ENCODE results near the gene CHCHD6.

The CHCHD6 gene

DNA sequence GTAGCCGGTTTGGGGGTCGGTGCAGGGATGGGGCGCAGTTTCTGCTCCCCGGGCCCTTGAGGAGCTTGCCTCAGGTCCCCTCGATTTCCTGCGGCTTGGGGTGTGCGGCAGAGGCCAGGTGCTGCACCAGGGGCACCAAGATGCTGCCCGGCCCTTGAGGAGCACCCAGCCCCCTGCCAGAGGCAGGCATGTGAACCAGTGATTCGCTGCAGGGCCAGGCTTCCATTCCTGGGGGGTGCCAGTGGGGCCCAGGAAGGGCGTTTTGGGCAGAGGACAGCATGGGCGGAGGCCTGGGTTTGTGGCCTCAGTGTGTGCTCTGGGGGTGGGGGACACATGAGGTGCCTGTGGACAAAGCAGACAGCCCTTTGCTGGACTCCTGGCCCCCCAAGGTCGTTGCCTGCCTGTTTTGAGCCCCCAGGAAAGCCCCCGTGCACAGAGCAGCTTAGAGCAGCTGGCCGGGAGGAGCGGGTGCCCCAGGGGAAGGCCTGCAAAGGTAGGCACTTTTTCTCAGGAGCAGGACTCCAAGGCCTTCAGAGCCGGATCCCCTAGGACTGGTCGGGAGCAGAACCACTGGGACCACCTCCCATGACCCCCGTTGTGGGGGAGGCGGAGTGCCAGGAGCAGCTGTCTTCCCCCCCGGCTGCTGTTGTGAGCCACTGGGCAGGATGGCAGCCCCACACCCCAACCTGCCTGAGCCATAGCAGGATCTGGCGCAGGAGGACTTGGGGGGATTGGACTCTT is 280.5 kb downstream of the CHCHD6 start:
- DNase-seq: no peak

DNA sequence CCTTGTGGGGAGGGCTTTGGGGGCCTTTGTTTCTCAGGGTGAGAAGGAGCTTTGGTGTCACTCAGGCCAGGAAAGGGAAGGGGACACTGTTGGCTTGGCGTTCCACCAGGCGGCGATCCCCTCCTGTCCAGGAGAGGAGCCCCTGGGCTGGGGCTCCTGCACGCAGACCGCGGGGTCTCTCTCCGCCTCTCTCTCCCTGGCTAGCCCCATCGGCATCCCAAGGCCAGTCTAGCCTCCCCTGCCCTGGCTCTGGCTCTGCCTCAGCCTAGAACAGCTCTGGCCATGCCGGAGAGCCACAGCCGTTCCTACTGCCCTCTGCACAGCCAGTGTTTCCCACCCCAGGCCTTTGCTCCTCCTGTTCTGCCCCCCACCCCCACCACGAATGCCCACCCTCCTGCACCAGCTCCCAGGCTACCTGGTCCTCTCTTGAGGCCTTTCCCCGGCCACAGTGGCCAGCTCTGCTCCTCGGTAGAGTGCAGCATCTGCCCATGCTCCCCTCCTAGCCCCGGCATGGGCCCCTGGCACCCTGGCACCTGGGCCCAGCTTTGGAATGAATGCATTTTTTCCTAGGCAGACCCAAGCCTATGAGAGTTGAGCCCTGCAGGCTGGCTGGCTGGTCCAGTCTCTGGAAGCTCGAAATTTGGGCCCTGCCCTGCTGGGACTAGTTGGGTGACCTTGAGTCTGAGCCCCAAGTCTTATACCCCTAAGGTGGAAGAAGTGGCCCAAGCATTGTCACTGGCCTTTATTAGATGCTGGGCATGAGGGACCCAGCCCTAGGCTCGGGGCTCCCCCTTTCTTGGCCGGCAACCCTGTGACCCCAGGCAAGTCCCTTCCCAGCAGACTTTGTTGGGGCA is 281.3 kb downstream of the CHCHD6 start:
- no peak for DNase-seq

GRCh38 chr3:126986001-126986400 is 282.0 kb downstream of the CHCHD6 start:
- no peak for DNase-seq

- DNase-seq: no peak
Measured at GRCh38 chr3:126987129-126987528, 283.1 kb downstream of the CHCHD6 start.

DNA sequence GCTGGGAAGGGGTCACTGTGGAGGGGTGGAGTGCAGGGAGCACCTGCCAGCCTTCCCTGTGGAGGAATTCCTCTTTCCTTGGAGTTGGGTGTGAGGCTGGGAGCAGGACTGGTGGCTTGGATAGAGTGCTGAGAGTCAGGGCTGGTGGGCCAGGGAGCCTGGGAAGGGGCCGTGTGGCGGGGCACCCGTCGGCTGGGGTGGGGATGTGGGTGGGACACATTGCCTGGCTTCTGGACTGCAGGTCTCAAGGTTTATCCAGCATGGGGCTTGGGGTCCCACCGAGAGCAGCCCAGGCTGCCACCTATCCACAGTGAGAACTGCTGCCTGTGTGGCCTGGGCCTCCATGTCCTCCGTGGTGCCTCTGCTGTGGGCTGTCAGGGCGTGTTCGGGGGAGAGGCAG is 283.6 kb downstream of the CHCHD6 start:
- DNase-seq: no peak

GRCh38 chr3:126988451-126989021 is 284.5 kb downstream of the CHCHD6 start:
- no peak for DNase-seq

- no peak for DNase-seq
Measured at GRCh38 chr3:126989316-126990023, 285.4 kb downstream of the CHCHD6 start.

GRCh38 chr3:126990024-126990700 is 286.1 kb downstream of the CHCHD6 start:
- DNase-seq: no peak

GRCh38 chr3:126990890-126991289 is 286.9 kb downstream of the CHCHD6 start:
- DNase-seq: no peak

DNA sequence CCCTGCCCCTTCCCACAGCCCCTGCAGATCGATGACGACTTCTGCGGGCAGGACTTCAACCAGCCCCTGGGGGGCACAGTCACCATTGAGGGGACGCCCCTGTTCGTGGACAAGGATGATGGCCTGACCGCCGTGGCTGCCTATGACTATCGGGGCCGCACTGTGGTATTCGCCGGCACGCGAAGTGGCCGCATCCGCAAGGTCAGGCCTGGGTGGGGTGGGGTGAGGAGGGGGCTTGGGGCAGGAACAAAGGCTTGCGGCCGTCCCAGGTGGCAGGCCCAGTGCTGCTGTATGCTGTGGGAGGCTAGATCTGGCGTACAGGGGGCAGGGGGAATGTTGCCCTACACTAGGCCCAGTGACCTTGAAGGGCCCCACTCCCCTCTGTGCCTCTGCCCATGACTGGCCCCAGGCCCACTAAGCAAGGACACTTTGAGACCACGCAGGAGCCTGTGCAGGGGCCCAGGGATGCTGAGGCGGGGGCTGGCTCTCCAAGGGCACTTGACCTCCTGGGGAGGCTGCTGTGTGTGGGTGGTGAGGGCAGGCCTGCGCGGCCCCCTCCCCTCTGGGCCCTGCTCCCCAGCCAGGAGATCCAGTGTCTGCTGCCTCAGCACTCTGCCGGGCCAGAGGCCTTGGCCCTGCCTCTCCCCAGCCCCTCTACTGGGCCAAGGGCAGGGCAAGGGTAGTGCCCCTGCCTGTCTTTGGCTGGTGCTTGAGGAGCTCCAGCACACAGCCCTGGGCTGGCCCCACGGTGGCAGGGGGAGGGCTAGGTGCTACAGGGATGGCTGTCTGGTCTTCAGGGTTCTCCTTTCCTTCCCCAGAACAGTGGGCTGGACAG is 287.5 kb downstream of the CHCHD6 start:
- DNase-seq: no peak

DNA sequence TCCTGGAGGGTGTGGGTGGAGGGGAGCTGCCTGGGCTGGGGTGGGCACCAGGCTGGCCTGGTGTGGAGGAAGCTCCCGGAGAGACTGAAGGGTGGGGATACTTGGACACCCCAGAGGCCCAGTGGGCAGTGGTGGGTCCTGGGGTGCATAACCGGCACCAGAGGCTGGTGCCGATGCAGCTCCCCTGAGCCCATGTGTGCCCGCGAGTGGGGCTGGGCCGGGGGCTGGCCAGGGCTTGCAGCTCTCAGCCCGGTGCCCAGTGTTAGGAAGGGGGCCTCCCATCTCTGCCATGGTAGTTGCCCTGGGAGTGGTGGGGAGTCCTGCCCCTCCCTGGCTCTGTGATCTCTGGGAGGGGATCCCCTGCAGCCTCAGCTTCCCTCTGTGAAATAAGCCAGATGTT is 288.2 kb downstream of the CHCHD6 start:
- DNase-seq: no peak

DNA sequence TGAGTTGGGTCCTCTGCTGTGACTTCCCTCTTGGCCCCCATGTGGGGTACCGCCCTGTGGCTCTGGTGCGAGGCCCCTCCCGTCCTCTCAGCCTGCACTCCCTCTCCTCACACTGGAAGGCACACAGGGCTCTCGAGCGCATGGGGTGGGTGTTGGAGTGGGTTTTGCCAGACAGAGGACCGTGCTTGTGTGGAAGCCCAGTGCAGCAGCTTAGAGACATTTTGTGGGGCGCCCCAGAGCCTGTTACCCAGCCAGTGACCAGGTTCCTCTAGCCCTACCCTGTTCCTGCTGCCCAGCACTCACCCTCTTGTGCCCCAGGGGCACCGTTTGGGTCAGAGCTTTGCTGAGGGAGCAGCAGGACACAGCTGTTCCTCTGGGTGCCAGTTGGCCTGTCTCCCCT is 288.7 kb downstream of the CHCHD6 start:
- DNase-seq: no peak

DNA sequence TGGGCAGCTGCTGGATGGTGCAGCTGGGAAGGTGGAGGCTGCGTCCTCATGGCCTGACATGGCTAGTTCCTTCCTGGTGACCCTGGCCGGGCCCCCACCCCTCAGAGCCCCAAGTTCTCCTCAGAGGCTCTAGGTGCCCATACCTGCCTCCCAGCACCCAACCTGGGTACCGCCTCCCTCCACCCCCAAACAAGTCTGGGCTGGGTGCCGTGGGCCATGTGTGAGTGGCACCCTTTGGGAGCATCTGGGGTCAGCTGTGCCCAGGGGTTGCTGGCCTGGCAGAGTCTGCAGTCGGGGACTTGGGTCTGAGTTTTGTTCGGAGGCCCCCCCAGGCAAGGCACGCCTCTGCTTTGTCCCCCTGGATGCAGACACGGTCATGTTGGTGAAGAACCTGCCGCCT is 289.4 kb downstream of the CHCHD6 start:
- DNase-seq: no peak

DNA sequence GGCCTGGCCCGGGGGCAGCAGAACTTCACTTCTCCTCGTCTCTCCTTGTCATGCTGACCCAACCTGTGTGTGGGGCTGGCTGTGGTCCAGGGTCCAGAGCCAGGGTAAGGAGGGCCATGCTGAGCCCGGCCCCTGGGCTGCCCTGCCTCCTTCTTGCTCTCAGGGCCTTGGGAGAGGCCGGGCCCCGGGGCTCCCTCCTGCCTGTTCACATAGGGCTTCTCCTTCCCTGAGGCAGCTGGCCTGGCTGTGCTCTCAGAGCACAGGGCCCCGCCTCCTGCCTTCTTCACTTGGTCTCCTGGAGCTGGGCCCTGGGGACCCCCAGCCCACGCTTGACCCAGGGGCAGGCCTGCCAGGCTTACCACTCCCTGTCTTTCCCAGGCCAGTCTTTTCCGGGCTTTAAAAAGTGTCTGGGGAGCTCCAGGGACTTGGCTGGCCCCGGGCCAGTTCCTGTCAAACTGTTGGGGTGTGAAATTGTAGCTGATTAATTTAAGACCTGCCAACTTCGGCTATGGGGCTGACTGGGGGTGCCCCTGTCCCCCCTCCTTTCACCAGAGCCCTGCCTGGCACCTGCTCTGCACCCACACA is 290.7 kb downstream of the CHCHD6 start:
- no peak for DNase-seq

GRCh38 chr3:126995254-126995780 is 291.3 kb downstream of the CHCHD6 start:
- no peak for DNase-seq

- DNase-seq: no peak
Measured at GRCh38 chr3:126995926-126996512, 292.0 kb downstream of the CHCHD6 start.

- no peak for DNase-seq
Measured at GRCh38 chr3:126996905-126997304, 292.9 kb downstream of the CHCHD6 start.

- no peak for DNase-seq
Measured at GRCh38 chr3:126997455-126998038, 293.5 kb downstream of the CHCHD6 start.

DNA sequence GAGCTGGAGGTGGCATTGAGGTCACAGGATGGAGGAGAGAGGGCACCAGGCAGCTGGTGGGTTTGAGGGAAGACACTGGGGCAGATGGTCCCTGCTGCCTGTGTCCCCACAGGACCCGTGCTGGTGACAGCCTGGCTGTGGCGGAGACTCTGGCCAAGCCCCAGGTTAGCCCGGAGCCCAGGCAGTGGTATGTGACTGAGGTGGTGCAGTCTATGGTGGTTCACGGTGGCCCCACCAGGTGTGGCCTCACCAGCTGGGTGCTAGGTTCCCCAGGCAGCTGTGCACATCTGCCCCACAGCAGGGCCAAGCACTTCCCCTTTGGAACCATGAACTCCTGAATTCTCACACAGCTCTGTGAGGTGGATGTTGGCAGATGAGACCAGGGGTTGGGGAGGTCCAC is 294.3 kb downstream of the CHCHD6 start:
- no peak for DNase-seq

DNA sequence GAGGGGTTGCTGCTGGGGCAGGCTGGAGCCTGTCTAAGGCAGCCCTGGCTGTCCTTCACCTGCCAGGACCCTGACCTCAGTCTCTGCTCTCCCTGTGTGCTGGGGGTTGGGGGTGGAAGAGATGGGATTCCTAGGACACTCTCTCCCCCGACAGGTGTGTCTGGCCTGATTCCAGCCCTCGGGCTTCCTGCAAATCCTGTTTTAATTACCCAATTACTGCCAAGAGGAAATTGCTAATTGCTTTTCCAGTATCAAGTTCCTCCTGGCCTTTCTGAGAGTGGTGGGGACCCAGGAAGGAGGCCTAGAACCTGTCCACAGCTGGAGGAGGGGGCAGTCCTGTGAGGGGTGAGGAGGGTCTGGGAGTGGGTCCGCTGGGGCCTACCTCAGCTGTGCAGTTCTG is 294.7 kb downstream of the CHCHD6 start:
- no peak for DNase-seq
